ENCODE results near the gene CLDND2.

The CLDND2 gene

GRCh38 chr19:51396175-51396574 is 27.4 kb upstream of the CLDND2 start:
- Histone ChIP-seq H3K4me1 (ENCODE audit: insufficient read depth, low read length) (peaks cover 18% of the 10 kb centered on the region), H3K79me2 (ENCODE audit: insufficient read depth, low read length) (peaks cover 10% of the 10 kb centered on the region), H3K27me3 (ENCODE audit: insufficient read depth, low read length, poor library complexity) (no peaks in the 10 kb centered on the region), H3K27ac (ENCODE audit: low read length) (no peak overlapping the region), H3K9me3 (ENCODE audit: insufficient read depth, low read length, severe bottlenecking) (no peaks in the 10 kb centered on the region), H3K4me2 (ENCODE audit: insufficient read depth, low read length) (no peak overlapping the region), H3K9ac (ENCODE audit: low read depth, low read length) (no peak overlapping the region), H4K20me1 (ENCODE audit: insufficient read depth, low read length) (no peaks in the 10 kb centered on the region), H3K36me3 (ENCODE audit: insufficient read depth, low read length) (no peaks in the 10 kb centered on the region), H3K4me3 (ENCODE audit: low read depth in 1 of 2, low read length in 2 of 2) (no peak overlapping the region), H2AFZ (ENCODE audit: low read depth, low read length) (no peak overlapping the region)
- no peak for DNase-seq
- TF ChIP-seq EZH2 (IDR thresholded peaks at IDR 0.05; ENCODE audit: borderline replicate concordance, low read depth, low read length, severe bottlenecking): no peak
- TF ChIP-seq, protein P1, sequence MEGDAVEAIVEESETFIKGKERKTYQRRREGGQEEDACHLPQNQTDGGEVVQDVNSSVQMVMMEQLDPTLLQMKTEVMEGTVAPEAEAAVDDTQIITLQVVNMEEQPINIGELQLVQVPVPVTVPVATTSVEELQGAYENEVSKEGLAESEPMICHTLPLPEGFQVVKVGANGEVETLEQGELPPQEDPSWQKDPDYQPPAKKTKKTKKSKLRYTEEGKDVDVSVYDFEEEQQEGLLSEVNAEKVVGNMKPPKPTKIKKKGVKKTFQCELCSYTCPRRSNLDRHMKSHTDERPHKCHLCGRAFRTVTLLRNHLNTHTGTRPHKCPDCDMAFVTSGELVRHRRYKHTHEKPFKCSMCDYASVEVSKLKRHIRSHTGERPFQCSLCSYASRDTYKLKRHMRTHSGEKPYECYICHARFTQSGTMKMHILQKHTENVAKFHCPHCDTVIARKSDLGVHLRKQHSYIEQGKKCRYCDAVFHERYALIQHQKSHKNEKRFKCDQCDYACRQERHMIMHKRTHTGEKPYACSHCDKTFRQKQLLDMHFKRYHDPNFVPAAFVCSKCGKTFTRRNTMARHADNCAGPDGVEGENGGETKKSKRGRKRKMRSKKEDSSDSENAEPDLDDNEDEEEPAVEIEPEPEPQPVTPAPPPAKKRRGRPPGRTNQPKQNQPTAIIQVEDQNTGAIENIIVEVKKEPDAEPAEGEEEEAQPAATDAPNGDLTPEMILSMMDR (IDR thresholded peaks at IDR 0.05; ENCODE audit: borderline replicate concordance, extremely low read depth, low read length, poor library complexity, severe bottlenecking): no peak
- ATAC-seq (ENCODE audit: insufficient read depth, low read depth): no peak

GRCh38 chr19:51394050-51394836 is 25.4 kb upstream of the CLDND2 start:
- no peak for TF ChIP-seq EZH2 (IDR thresholded peaks at IDR 0.05; ENCODE audit: borderline replicate concordance, low read depth, low read length, severe bottlenecking)
- TF ChIP-seq, protein P1 (IDR thresholded peaks at IDR 0.05; ENCODE audit: borderline replicate concordance, extremely low read depth, low read length, poor library complexity, severe bottlenecking): peak; percentile 33
- H4K20me1 ChIP-seq (ENCODE audit: insufficient read depth, low read length): no peaks in the 10 kb centered on the region
- no peaks in the 10 kb centered on the region for H3K9me3 ChIP-seq (ENCODE audit: insufficient read depth, low read length, severe bottlenecking)
- peak overlapping the region; percentile 65 for H2AFZ ChIP-seq (ENCODE audit: low read depth, low read length)
- H3K27me3 ChIP-seq (ENCODE audit: insufficient read depth, low read length, poor library complexity): no peaks in the 10 kb centered on the region
- peak overlapping the region; percentile 71 for H3K4me2 ChIP-seq (ENCODE audit: insufficient read depth, low read length)
- ATAC-seq (ENCODE audit: insufficient read depth, low read depth) (peak; percentile 91), DNase-seq (peak; percentile 98)
- H3K36me3 ChIP-seq (ENCODE audit: insufficient read depth, low read length): no peaks in the 10 kb centered on the region
- H3K4me3 ChIP-seq (ENCODE audit: low read depth in 1 of 2, low read length in 2 of 2): peak overlapping the region; percentile 53 to 67; a peak in 3 of 4 replicates
- peaks cover 18% of the 10 kb centered on the region for H3K4me1 ChIP-seq (ENCODE audit: insufficient read depth, low read length)
- H3K27ac ChIP-seq (ENCODE audit: low read length): peak overlapping the region; percentile 90
- H3K79me2 ChIP-seq (ENCODE audit: insufficient read depth, low read length): peaks cover 10% of the 10 kb centered on the region
- peak overlapping the region; percentile 84 for H3K9ac ChIP-seq (ENCODE audit: low read depth, low read length)

DNA sequence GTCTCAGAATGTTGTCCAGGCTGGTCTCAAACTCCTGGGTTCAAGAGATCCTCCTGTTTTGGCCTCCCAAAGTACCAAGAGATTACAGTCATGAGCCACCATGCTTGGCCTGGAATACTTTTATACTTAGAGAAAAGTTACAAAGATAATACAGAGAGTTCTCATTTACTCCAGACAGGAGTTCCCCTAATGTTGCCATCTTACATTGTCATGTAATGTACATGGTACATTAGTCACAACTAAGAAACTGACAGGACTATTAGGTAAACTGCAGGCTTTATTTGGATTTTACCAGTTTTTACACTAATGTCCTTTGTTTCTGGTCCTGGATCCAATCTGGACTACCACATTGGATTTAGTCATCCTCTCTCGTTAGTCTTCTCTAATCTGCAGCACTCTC is 23.9 kb upstream of the CLDND2 start:
- no peak overlapping the region for H3K9ac ChIP-seq (ENCODE audit: low read depth, low read length)
- no peak overlapping the region for H3K27ac ChIP-seq (ENCODE audit: low read length)
- peaks cover 10% of the 10 kb centered on the region for H3K79me2 ChIP-seq (ENCODE audit: insufficient read depth, low read length)
- TF ChIP-seq EZH2 (IDR thresholded peaks at IDR 0.05; ENCODE audit: borderline replicate concordance, low read depth, low read length, severe bottlenecking): no peak
- TF ChIP-seq, protein P1 (IDR thresholded peaks at IDR 0.05; ENCODE audit: borderline replicate concordance, extremely low read depth, low read length, poor library complexity, severe bottlenecking): no peak
- H3K27me3 ChIP-seq (ENCODE audit: insufficient read depth, low read length, poor library complexity): no peaks in the 10 kb centered on the region
- H4K20me1 ChIP-seq (ENCODE audit: insufficient read depth, low read length): no peaks in the 10 kb centered on the region
- no peak overlapping the region for H3K4me3 ChIP-seq (ENCODE audit: low read depth in 1 of 2, low read length in 2 of 2)
- ATAC-seq (ENCODE audit: insufficient read depth, low read depth) (no peak), DNase-seq (no peak)
- no peaks in the 10 kb centered on the region for H3K9me3 ChIP-seq (ENCODE audit: insufficient read depth, low read length, severe bottlenecking)
- no peak overlapping the region for H3K4me2 ChIP-seq (ENCODE audit: insufficient read depth, low read length)
- no peak overlapping the region; the same call in 1 of the 2 replicates for H2AFZ ChIP-seq (ENCODE audit: low read depth, low read length)
- peaks cover 18% of the 10 kb centered on the region for H3K4me1 ChIP-seq (ENCODE audit: insufficient read depth, low read length)
- no peaks in the 10 kb centered on the region for H3K36me3 ChIP-seq (ENCODE audit: insufficient read depth, low read length)
